ENCODE data around the gene DYNC1I1. TPM values are rescaled to one million over a fixed set of nuclear protein-coding genes. Genes with fewer than 3 reads are reported as not detected.

The DYNC1I1 gene
- polyA plus RNA-seq, 10 donors, result 0.43 to 1.6 (median 0.81) TPM

DNA sequence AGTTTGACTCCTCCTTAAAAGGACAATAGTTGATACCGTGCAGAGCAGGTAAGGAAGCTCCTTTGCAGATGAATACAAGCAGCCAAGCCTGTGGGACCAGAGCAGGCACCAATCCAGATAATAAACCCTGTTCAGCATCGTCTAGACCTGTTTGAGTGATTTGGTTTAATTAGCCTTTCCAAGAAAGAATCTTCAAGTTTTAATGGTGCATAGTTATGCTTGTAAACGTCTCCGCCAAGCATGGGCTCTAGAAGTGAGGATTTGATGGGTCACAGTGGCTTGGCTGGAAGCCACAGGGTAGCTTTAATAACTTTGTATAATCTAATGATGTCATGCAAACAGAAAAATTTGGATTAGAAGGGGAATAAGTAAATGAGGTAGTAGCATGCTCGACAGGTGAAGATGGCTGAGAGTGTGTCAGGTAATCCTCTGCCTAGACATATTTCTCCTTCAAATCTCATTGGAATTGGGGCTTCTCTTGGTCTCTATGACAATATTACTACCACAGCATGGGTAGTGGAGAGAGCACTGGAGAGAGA, 188.4 kb downstream of the DYNC1I1 start:
- no peak for DNase-seq

DNA sequence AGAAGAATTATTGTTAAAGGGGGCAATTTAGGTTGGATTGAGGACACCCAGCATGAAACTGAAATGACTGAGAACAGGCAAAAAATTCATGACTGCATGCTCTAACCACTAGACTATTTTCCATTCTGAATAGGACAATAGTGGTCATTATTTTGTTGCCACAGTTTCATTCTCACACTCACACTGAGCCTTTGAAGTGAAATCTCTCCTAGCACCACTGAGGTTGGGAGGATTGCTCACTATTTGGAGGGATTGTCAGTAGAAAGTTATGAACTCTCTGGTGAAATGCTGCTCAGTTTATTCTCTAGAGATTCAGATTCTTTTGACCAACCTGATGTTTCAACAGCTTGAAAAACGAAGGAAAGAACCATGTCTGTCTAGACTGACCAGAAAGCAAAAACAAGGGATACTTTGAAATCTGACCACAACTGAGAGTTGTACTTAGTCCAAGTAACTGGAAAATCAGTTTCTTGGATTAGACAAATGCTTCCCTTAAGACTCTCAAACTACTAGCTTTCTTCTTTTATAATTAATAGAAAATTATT, 191.2 kb downstream of the DYNC1I1 start:
- peak in 1 of 3 donors; percentile 6 for DNase-seq

DNA sequence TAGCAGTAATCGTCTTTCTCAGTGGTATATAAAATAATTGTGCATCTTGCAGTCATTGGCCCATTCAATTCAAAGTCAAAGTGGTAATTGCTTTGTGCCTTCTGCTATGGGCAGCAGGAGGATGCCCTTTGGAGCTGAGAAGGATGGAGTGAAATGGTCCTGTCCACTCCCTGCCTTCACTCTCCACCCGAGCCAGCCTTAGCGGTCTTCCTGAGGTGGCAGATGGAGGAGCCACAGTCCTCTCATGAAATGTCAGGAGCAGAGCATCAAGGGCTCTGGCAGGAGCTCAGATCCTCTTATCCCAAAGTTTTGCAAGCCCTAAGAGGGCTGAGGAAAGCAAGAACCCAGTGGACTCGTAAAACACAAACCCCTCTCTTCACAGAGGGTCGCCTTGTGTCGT, 199.4 kb downstream of the DYNC1I1 start:
- DNase-seq, result no peak

DNA sequence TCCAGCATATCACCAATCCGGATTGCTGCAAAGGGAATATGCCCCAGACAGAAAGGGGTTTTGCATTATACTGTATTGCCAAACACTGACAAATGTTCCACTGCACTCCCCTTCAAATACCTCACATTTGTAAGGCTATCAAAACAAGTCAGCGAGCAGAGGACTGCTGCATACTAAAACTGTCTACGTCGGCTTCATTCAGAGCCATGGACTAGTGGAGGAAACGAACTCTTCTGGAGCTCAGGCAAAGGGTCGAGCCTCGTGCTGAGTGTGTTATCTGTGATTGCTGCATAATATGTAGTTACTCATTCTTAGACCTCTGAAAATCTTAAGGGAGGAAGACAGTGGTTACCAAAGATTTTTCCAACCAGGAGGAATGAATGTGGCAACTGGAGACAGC, 200.2 kb downstream of the DYNC1I1 start:
- no peak for DNase-seq

DNA sequence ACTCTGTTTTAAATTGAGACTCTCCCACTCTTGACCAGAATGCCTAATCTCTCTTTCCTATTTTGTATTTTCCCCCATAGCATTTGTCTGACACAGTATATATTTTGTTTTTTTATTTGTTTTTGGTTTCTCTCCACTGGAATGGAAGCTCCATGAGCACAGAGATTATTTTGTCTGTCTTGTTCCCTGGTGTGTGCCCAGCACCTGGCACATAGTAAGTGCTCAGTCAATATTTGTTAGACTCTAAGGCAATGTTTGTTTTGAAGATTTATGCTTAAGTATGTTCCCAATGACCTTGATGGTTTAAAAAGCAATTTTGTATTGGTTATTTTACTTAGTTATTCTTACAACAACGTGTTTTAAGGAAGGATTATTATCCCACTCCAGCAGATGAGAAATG, 201.8 kb downstream of the DYNC1I1 start:
- DNase-seq, result no peak

DNA sequence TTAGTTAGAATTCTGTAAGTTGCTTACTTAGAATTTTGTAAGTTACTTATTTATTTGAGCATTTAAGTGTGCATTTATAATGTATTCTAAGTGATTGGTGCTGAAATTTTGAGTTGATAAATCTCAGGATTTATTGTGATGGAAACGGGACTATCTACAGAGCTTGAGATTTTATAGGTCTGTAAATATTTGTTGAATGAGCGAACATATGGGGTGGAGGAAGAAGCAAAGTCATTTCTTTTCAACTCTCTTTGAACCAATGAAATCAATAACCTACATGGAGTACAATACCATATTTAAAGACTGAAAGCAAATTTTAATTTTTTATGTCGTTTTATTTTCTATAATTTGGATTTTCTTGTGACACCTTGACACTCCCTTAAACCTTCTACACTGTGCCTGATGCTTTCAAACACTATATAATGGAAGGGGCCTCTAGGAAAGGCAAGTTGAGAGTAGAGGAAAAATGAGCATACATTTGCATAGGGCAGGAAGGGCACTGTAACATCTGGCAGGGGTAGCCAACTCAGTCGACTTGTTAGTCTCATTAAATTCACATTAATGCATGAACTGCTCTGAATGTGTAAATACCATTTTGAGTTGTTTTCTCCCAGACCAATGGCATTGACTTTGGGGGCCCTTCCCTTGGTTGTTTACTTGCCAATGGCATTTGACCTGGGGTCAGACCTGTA, 204.2 kb downstream of the DYNC1I1 start:
- no peak for DNase-seq

DNA sequence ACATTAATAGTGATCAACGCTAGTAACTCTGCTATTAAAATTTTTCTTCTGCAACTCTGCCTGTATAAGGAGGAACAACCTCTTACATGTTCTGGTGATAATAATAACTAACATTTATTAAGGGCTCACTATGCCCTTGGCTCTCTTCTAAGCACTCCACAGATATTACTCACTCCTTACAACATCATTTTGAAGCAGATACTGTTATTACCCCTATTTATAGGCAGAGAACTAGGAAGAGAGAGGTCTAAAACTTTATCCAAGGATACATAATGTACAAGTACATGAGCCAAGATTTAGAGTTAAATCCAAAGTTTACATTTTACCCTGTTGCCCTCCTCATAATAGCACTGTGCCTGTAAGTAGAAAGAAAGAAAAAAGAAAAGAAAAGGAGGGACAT, 205.6 kb downstream of the DYNC1I1 start:
- DNase-seq, result no peak

DNA sequence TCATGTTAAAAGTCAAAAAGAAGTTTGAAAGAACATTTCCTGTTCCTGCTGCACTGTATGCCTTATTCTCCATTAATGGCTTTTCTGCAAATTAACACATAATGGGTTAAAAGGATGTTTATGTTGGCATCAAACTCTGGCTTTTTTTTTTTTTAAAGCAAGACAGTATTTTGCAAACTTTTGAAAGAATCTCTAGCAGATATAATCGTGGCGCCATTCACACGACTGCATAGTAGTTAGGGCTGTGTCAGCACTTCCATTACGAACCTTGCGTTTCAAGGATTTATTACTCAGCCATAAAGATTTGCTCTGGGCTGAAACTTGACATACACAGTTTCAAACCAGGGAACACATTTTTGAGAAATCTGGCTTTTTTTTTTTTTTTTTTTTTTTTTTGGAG, 207.8 kb downstream of the DYNC1I1 start:
- no peak for DNase-seq

DNA sequence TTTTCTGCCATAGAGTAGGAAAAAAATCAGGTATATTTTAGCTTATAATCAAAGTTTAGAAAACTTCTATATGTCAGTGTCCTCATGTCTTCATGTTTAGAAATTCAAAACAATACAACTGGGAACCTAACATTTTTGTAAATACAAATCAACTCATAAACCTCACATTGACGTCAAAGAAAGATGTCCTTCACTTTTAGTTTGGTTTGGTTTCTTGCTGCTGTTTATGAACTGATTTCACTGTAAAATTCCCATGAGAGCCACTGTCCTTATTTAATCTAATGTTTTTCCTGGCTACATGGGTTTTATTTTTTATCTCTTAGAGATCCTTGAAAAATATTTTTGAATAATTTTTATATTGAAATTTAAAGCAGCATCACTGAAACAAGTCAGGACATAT, 208.4 kb downstream of the DYNC1I1 start:
- DNase-seq, result no peak

DNA sequence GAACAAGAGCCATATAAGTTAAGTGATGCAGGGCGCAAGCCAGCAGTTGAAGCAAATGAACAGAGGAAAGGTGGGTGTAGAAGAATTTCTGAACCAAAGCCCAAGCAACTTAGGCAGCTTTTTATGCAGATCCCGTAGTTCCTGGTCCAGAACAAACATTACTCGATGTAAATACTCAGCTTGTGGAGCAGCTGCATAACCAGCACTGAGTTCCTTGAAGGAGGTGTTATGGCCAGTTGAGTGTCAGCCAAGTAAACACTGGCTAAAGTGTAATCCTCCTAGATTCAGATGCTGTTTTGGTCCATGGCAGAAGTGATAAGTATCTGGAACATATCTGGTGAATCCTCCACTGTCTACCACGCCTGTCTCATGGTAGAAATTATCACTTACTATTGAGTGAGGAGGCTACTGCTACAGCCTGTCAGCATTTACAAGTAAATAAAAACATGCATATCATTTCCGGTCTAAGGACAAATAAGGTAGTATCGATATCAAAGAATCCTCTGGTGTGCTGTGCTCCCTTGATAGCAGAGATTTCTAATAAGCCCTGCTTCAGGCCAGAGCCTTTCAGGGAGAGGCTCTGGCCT, 213.9 kb downstream of the DYNC1I1 start:
- peak in 2 of 3 donors; percentile 18 to 47 for DNase-seq

DNA sequence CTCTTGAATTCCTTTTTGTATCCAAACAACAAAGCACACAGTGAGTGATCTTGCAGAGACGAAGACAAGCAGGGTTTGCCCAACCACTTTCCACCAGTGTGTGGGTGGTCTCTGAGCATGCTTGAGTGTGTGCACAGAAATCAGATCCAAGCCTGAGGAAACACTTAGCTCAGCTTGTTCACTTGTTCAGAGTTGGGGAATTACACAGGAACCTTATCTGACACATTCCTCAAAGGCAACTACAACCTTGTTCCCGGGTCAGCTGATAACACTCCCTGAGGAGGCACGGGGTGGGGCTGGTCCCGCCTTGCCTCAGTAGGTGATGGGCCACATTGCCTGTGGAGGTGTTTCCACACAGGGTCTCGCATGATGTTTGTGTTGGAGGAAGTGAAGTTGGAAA, 216.9 kb downstream of the DYNC1I1 start:
- DNase-seq, result no peak

DNA sequence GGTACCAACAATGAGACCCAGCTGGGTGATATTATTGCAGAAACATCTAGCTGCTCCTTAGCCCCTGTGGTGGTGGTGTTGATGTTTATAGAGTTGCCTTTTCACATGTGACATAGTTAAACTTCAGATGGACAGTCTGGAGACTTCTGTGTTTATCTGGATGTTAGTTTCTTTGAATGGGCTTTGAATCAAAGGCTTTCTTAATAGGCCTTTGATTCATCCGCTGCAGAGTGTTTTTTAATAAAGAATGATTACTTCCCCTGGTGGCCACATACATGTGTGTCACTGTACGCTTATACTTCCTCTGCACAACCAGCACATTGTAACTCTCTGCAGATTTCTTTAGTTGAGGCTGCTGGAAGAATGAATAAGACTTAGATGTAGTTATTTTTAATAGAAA, 221.0 kb downstream of the DYNC1I1 start:
- no peak for DNase-seq

DNA sequence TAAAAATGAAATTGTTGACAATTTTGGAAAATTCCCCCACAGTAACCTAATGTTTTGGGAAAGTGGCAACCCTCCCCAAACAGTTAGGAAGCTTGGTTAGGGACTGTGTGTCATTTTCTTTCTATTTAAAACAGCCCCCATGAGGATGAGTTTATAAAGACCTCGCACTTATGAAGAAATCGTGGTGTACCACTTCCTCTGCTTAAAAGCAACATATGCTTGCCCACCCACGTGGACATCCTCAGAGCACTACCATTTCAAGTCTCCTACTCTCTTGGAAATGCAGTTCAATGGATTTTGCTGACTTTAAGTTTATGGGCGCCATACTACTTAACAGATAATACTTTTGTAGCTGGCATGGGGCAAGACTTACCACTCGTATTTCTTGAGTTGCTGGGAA, 223.8 kb downstream of the DYNC1I1 start:
- DNase-seq, result no peak

DNA sequence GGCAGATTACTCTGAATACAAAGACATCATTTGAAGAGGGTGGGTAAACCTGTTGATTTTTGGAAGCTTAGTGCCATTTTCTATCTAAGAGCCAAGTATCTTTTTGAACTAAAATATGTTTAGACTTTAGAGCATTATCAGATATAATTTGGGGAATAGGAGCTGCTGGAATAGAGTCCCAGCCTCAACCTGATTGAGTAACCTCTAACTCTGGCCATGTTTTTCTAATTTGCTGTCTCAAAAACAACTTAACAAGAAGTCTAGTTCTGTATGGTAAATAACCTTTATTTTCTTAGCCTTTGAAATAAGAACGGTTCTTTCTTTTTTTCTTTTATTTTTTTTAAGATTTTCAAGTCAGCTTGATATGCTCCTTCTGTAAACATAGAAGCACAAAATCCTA, 224.5 kb downstream of the DYNC1I1 start:
- no peak for DNase-seq

DNA sequence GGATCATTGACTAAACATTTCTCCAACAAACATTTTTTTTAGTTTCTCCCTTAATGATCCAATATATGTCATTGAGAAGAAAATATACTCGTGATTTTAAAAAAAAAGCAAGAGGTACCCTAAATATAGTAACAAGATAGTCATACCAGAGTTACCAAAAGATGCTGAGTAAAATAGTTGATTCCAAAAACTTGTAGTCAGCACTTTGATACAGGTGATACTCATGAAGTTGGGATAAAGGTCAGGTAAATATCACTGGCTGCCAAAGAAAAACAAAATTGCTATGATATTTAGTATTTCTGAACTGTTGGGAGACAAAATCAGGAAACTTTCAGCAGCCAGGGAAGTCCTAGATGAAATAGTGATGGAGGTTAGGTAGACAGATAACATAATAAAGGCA, 225.3 kb downstream of the DYNC1I1 start:
- DNase-seq, result no peak

DNA sequence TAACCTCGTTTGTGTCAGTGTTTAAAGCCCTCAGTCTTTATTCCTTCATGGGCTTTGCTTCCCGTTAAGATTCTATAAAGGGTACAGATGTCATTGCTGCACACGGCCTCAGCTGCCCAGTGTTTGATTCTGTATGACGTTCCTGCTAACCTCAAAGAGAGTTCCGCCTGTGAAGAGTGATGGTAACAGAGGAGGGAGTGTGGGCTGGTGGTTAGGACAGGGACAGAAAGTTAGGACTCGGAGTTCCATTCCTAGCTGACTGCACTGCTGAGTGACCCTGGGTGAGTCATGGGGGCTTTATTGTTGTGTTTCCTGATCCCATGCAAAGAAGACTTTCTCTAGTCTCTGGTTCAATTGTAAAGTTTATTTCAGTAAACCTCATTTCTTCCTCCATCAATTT, 227.1 kb downstream of the DYNC1I1 start:
- no peak for DNase-seq

DNA sequence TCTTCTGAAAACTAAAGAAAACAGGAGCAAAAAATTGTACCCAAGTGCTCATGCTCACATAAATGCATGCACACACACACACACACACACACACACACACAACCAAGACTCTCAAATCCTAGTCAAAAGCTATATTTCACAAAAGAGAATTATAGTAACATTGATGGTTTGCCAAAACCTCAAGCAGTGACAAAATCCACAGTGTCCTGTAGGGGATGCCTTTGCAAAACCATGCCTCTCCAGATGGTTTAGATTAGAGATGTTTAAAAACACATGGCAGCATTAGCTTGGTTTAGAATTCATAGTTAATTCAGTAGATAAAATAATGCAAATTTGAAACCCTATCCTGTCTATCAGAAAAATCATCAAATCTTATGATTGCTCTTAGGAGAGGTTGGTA, 232.2 kb downstream of the DYNC1I1 start:
- DNase-seq, result peak; percentile 29 to 62 (median 56)

DNA sequence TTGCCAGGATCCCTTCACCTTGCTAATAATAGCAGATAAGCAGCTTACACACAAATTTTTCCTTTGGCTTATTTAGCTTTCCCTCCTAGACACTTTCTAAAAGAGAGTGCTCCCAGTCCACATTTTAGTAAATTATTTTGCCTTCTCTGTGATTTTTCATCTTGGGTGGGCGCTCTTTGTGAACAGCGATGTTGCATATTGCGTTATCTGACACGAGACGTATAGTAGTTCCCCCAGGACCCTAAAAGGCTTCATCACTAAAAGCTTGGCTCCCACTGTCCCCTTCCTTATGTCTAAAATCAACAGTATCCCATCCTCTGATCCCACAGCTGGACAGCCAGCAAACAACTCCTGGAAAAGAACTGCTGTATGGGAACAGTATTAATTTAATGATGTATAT, 232.9 kb downstream of the DYNC1I1 start:
- peak in 2 of 3 donors; percentile 26 to 53 for DNase-seq

DNA sequence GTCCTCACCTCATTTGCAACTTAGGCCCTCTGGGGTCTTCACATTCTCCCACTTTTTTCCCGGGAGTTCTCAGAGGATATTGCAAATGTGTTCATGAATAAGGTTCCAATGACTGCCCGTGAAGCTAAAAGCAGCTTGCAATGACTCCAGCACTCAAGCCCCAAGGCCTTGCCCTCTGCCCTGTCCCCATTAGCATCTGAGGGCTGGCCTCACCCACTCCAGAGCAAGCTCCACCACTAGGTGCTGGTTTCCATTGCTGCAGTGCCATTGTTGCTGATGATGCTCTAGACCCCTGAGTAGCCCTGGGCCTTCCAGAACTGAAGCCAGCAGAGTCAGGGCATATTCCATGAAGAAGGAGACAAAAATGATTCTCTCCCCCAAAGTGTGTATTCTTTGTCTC, 236.8 kb downstream of the DYNC1I1 start:
- no peak for DNase-seq

DNA sequence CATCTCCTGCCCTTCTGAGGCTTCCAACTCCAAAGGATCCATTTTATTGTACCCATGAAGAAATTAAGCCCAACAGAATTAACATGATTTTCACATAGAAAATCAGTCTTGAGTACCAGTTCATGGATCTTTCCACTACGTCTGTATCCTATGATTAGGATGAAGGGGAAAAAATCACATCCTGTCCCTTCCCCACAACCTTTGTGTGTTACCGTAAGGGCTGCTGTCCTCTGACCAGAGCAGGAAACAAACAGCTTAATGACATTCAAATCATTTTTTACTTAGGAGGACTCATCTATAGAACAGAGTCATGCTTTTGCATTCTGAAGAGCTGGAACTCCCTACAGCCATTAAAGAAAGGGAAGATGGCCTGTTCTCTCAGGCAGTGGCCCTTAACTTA, 241.5 kb downstream of the DYNC1I1 start:
- no peak for DNase-seq

DNA sequence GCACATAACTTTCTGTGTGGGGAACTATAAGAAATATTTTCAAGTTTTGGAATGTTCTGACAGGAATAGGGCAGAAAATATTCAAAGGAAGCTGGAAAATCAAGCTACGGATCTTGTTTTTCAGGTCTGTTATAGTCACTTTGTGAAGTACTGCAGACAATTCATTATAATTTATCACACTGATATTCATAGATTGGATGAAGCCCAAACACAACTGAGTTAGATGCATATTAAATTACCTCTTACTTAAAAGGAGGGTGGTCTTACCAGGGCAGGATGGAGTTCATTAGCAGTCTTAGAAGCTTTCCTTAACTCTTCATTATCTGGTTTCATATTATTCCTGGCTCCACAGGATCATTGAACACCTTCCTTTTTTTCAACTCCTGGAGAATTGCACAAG, 242.3 kb downstream of the DYNC1I1 start:
- DNase-seq, result no peak

DNA sequence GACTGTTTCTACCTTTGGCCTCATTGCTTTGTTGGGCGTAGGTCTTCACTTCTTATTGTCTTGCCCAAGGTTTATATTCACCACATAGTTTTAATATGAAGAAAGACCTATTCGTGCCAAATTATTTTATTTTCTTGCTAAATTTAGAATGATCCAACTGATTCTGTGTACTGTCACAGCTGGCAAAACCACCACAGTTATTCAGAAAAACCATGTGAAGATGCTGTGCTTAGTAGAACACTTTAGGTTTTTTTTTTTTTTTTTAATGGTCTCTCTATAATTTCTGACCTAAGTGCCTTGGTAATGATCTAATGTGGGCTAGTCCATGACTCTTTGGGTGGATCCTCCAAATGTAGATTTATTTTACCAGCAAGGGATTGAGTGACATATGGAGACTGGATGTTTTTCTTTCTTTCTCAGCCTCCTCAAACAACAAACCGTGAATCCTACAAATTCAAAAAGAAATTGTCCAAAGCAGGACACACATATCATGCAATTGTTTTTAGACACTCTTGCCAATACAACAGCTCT, 243.8 kb downstream of the DYNC1I1 start:
- no peak for DNase-seq

DNA sequence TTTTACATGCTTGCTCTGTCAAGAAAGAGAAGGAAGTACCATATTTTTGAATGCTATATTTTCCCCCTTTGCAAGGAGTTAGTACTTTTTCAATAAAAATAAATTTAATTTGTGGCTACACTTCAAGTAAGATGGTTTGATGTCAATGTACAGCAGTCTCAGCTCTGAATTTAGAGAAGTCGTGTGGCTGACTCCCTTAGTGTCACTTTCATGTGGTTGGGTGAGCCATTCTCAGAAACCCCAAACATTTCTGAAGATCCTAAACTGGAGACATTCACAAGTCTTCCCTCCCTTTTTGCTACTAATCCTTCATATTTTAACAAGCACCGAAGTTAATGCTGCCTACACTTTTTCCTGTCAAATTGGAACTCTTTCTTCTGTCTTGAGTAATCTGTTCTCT, 244.4 kb downstream of the DYNC1I1 start:
- DNase-seq, result no peak
